Fibroblast of gingiva (primary cell): Measurements from ENCODE around the gene SLC51B.
"Not testable (repeated sequence)": the region's sequence is repeated elsewhere in the genome, so short reads cannot be mapped to it uniquely, and the experiment has no call there.

Experiments used
- DNase-seq: peaks from one replicate; pipeline ENCODE4 v3.0.0-alpha.2; 2011; ENCODE audit warnings: low read depth

SLC51B gene

GRCh38 chr15:65066001-65066634 is 20.9 kb downstream of the SLC51B start:
- peak; percentile 19 for DNase-seq

GRCh38 chr15:65066635-65067316 is 21.6 kb downstream of the SLC51B start:
- DNase-seq: no peak

- no peak for DNase-seq
Observed at GRCh38 chr15:65067317-65067644, 22.1 kb downstream of the SLC51B start.

- DNase-seq: no peak
Observed at GRCh38 chr15:65067645-65068402, 22.6 kb downstream of the SLC51B start, which contains the start of gene RASL12. Gene RASL12 (minus strand): TSS chr15:65067991. CDS start chr15:65067835, 156 bp downstream.

- peak; percentile 89 for DNase-seq
Observed at GRCh38 chr15:65068403-65068788, 23.2 kb downstream of the SLC51B start.

GRCh38 chr15:65069179-65069578 is 24.0 kb downstream of the SLC51B start:
- peak; percentile 98 for DNase-seq

GRCh38 chr15:65069779-65070546 is 24.8 kb downstream of the SLC51B start:
- no peak for DNase-seq

- DNase-seq: no peak
Observed at GRCh38 chr15:65071381-65071811, 26.2 kb downstream of the SLC51B start.

- peak; percentile 12 for DNase-seq
Observed at GRCh38 chr15:65072027-65072426, 26.8 kb downstream of the SLC51B start.

- DNase-seq: no peak
Observed at GRCh38 chr15:65072617-65073016, 27.4 kb downstream of the SLC51B start.

GRCh38 chr15:65074946-65075345 is 29.8 kb downstream of the SLC51B start:
- not testable (repeated sequence) for DNase-seq

- DNase-seq: not testable (repeated sequence)
Observed at GRCh38 chr15:65075607-65076395, 30.6 kb downstream of the SLC51B start.

- DNase-seq: no peak
Observed at GRCh38 chr15:65076486-65077290, 31.5 kb downstream of the SLC51B start, which contains the start of gene KBTBD13. Gene KBTBD13 (plus strand): TSS chr15:65076746. CDS start chr15:65076816, 70 bp downstream.

GRCh38 chr15:65077291-65077980 is 32.2 kb downstream of the SLC51B start:
- no peak for DNase-seq

- DNase-seq: peak; percentile 57
Observed at GRCh38 chr15:65077981-65078352, 32.8 kb downstream of the SLC51B start.

- no peak for DNase-seq
Observed at GRCh38 chr15:65079580-65079979, 34.4 kb downstream of the SLC51B start.

GRCh38 chr15:65081270-65081669 is 36.1 kb downstream of the SLC51B start:
- DNase-seq: no peak

GRCh38 chr15:65081758-65082157 is 36.6 kb downstream of the SLC51B start:
- no peak for DNase-seq

- no peak for DNase-seq
Observed at GRCh38 chr15:65082303-65082953, 37.2 kb downstream of the SLC51B start.
